Omental fat pad (tissue), 4 donors: ENCODE measurements around the gene PGAP3. TPM values are rescaled to one million over a fixed set of nuclear protein-coding genes. Genes with fewer than 3 reads are reported as not detected.

Experiments
- ATAC-seq: fragments of 150-250 bp; one replicate; pipeline ENCODE4 v1.9.1; 2016; ENCODE audit warnings: mild to moderate bottlenecking, moderate library complexity; ENCODE audit not compliant: low FRiP score
- DNase-seq: peaks from one replicate; pipeline ENCODE4 v3.0.0-alpha.2; 2019; ENCODE audit warnings: low spot score
- CTCF ChIP-seq, 3 donors: fragments of 450-650 bp; IDR thresholded peaks; one replicate each; pipeline ENCODE4 v1.5.1; 2016 to 2017; ENCODE audit warnings: antibody characterized with exemption in 3 of 3, mild to moderate bottlenecking in 3 of 3, moderate library complexity in 2 of 3
- total RNA-seq, 4 donors: library from RNA; depleted of rRNA; stranded (reverse); fragments of >200 nt; gene quantifications; one replicate each; pipeline ENCODE4 v1.1.0, GENCODE V29; 2016

Gene PGAP3
- total RNA-seq, 4 donors from 2014 or later = 8.2 to 12.8 (median 11.0) TPM

GRCh38 chr17:39660397-39661385, 27.2 kb downstream of the PGAP3 start:
- TF ChIP-seq CTCF (IDR thresholded peaks at IDR 0.05) = no peak
- ATAC-seq (no peak), DNase-seq (no peak)

- ATAC-seq (no peak), DNase-seq (no peak)
- no peak for TF ChIP-seq CTCF (IDR thresholded peaks at IDR 0.05)
Measured at GRCh38 chr17:39660011-39660360, 27.9 kb downstream of the PGAP3 start.

GRCh38 chr17:39659279-39660010, 28.4 kb downstream of the PGAP3 start:
- DNase-seq (no peak), ATAC-seq (no peak)
- TF ChIP-seq CTCF (IDR thresholded peaks at IDR 0.05) = no peak

GRCh38 chr17:39658760-39659159, 29.1 kb downstream of the PGAP3 start:
- no peak for DNase-seq
- no peak for TF ChIP-seq CTCF (IDR thresholded peaks at IDR 0.05)
- no peak for ATAC-seq

- ATAC-seq (no peak), DNase-seq (no peak)
- no peak for TF ChIP-seq CTCF (IDR thresholded peaks at IDR 0.05)
Measured at GRCh38 chr17:39658346-39658745, 29.5 kb downstream of the PGAP3 start.

GRCh38 chr17:39655105-39655504, 32.8 kb downstream of the PGAP3 start:
- no peak for TF ChIP-seq CTCF (IDR thresholded peaks at IDR 0.05)
- ATAC-seq (no peak), DNase-seq (no peak)
